Suprapubic skin (tissue), 4 donors: ENCODE measurements around the gene ZFYVE28.

Experiments used
- CTCF ChIP-seq, 2 donors: fragments of 200-600 bp in 1 of 2; fragments of 450-650 bp in 1 of 2; sonication (generic) in 1 of 2; IDR thresholded peaks; one replicate each; pipeline ENCODE4 v1.5.1; 2016 to 2019; ENCODE audit warnings: antibody characterized with exemption in 2 of 2, mild to moderate bottlenecking in 1 of 2, moderate library complexity in 1 of 2
- EP300 ChIP-seq: sonication (generic); formaldehyde crosslinking; IDR thresholded peaks from one replicate; pipeline ENCODE4 v1.6.1; 2017; ENCODE audit warnings: antibody characterized with exemption
- POLR2A ChIP-seq, 2 donors: fragments of 450-650 bp; IDR thresholded peaks; one replicate each; pipeline ENCODE4 v1.6.1; 2017; ENCODE audit warnings: antibody characterized with exemption in 2 of 2, mild to moderate bottlenecking in 2 of 2, moderate library complexity in 2 of 2
- POLR2AphosphoS5 ChIP-seq, 3 donors: sonication (generic); formaldehyde crosslinking; IDR thresholded peaks; one replicate each; pipeline ENCODE4 v1.6.1; 2017; ENCODE audit warnings: antibody characterized with exemption in 3 of 3

- TF ChIP-seq CTCF (IDR thresholded peaks at IDR 0.05): no peak
- TF ChIP-seq EP300: no peak
- no peak for TF ChIP-seq POLR2A (IDR thresholded peaks at IDR 0.05)
- no peak for TF ChIP-seq POLR2AphosphoS5 (IDR thresholded peaks at IDR 0.05)
Measured at GRCh38 chr4:2302387-2303119, 115.9 kb downstream of the ZFYVE28 start.
